Neutrophil (primary cell): ENCODE results near the gene NPR1.
A peak's percentile ranks its signal among the peaks of the same experiment; 100 is the strongest.

Source experiments
- H3K27ac ChIP-seq: fragments of 200-600 bp; sonication (generic); 2 replicates; pipeline ENCODE4 v1.5.1; 2016; ENCODE audit warnings: mild to moderate bottlenecking, moderate library complexity
- H3K27me3 ChIP-seq: fragments of 200-600 bp; sonication (generic); 2 replicates; pipeline ENCODE4 v1.6.0; 2016; ENCODE audit warnings: mild to moderate bottlenecking
- H3K36me3 ChIP-seq: fragments of 200-600 bp; sonication (generic); 2 replicates; pipeline ENCODE4 v1.5.1; 2017
- H3K4me1 ChIP-seq, 2 experiments: fragments of 200-600 bp in 1 of 2; sonication (generic) in 1 of 2; 1 replicate in 1 of 2; 2 replicates in 1 of 2; pipeline versions ENCODE4 v1.5.1 to v1.6.1; 2013 to 2016; ENCODE audit warnings: low read depth in 1 of 2, low read length in 1 of 2, mild to moderate bottlenecking in 1 of 2, moderate library complexity in 1 of 2; ENCODE audit not compliant: control insufficient read depth in 1 of 2, insufficient read depth in 1 of 2
- H3K4me3 ChIP-seq, 2 experiments: fragments of 200-600 bp in 1 of 2; sonication (generic) in 1 of 2; 1 replicate in 1 of 2; 2 replicates in 1 of 2; pipeline ENCODE4 v1.5.1; 2013 to 2016; ENCODE audit warnings: low read depth in 1 of 2, low read length in 1 of 2, mild to moderate bottlenecking in 1 of 2, moderate library complexity in 1 of 2
- H3K9me3 ChIP-seq: fragments of 200-600 bp; sonication (generic); 2 replicates; pipeline ENCODE4 v1.5.1; 2016
- CTCF ChIP-seq: fragments of 200-600 bp; sonication (generic); IDR thresholded peaks from 2 replicates; pipeline ENCODE4 v1.5.1; 2016; ENCODE audit warnings: antibody characterized with exemption

NPR1 gene

GRCh38 chr1:153678519-153679336, at the start of gene NPR1:
TSS of gene NPR1 (plus strand) at chr1:153678688. CDS start at chr1:153679109, 421 bp downstream.
- Histone ChIP-seq H3K9me3 (no peaks in the 10 kb centered on the region), H3K36me3 (no peaks in the 10 kb centered on the region), H3K27me3 (peaks cover 64% of the 10 kb centered on the region), H3K4me1 (peaks cover 24 to 26% of the 10 kb centered on the region in 2 experiments), H3K27ac (no peak within 1 kb of the TSS), H3K4me3 (peak within 1 kb of the TSS; percentile 42 to 54)
- no peak for TF ChIP-seq CTCF

GRCh38 chr1:153629343-153629665, 49.2 kb upstream of the NPR1 start:
- no peak for TF ChIP-seq CTCF
- Histone ChIP-seq H3K4me1 (peaks cover under 1 to 8% of the 10 kb centered on the region in 2 experiments), H3K9me3 (no peaks in the 10 kb centered on the region)

GRCh38 chr1:153629971-153630370, 48.5 kb upstream of the NPR1 start:
- Histone ChIP-seq H3K4me1 (peaks cover 7 to 13% of the 10 kb centered on the region in 2 experiments), H3K4me3 (no peak overlapping the region), H3K36me3 (no peaks in the 10 kb centered on the region), H3K9me3 (no peaks in the 10 kb centered on the region), H3K27ac (no peak overlapping the region), H3K27me3 (peaks cover 27% of the 10 kb centered on the region)
- no peak for TF ChIP-seq CTCF

More at GRCh38 chr1:153629343-153629665, 49.2 kb upstream of the NPR1 start:
- Histone ChIP-seq H3K36me3 (no peaks in the 10 kb centered on the region), H3K4me3 (no peak overlapping the region), H3K27me3 (peaks cover 27% of the 10 kb centered on the region), H3K27ac (no peak overlapping the region)

- no peak for TF ChIP-seq CTCF
- no peaks in the 10 kb centered on the region for H3K9me3 ChIP-seq
- H3K27ac ChIP-seq: no peak overlapping the region
- H3K27me3 ChIP-seq: peaks cover 27% of the 10 kb centered on the region
- H3K4me1 ChIP-seq: peaks cover 9 to 17% of the 10 kb centered on the region in 2 experiments
- no peak overlapping the region for H3K4me3 ChIP-seq
- H3K36me3 ChIP-seq: no peaks in the 10 kb centered on the region
Measured at GRCh38 chr1:153630384-153630783, 48.1 kb upstream of the NPR1 start.

GRCh38 chr1:153631047-153632022, 47.2 kb upstream of the NPR1 start:
- peaks cover 9 to 17% of the 10 kb centered on the region in 2 experiments for H3K4me1 ChIP-seq
- peaks cover 23% of the 10 kb centered on the region for H3K27me3 ChIP-seq
- no peak overlapping the region for H3K27ac ChIP-seq
- peaks cover 3% of the 10 kb centered on the region for H3K36me3 ChIP-seq
- no peak overlapping the region for H3K4me3 ChIP-seq
- no peak for TF ChIP-seq CTCF
- no peaks in the 10 kb centered on the region for H3K9me3 ChIP-seq
